HG03457 (cell line): ENCODE measurements around the gene EBPL.
"Not testable (repeated sequence)": the region's sequence is repeated elsewhere in the genome, so short reads cannot be mapped to it uniquely, and the experiment has no call there.

ENCODE experiments used
- ATAC-seq: cut with Tn5 transposase; IDR thresholded peaks from one replicate; pipeline ENCODE4 v1.9.1; 2021; ENCODE audit warnings: moderate number of reproducible peaks; ENCODE audit not compliant: unreplicated experiment

The EBPL gene

DNA sequence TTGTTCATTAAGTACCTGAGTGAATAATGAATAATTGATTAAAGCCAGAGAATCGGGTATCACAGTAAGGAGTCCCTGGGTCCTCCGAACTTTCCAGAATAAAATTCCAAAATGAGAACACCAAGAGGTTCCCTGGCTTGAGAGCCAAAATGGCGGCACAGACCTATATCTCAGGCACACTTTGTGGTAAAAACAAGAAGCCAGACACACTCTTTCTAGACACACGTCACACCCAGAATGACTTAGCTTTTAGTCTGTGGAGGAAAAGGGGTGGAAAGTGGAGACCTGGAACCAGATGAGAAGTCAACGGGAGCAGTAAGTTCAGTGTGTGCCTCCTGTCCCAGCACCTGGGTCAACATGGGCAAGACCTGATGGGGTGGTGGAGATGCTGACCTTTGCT, 54.6 kb downstream of the EBPL start:
- no peak for ATAC-seq

DNA sequence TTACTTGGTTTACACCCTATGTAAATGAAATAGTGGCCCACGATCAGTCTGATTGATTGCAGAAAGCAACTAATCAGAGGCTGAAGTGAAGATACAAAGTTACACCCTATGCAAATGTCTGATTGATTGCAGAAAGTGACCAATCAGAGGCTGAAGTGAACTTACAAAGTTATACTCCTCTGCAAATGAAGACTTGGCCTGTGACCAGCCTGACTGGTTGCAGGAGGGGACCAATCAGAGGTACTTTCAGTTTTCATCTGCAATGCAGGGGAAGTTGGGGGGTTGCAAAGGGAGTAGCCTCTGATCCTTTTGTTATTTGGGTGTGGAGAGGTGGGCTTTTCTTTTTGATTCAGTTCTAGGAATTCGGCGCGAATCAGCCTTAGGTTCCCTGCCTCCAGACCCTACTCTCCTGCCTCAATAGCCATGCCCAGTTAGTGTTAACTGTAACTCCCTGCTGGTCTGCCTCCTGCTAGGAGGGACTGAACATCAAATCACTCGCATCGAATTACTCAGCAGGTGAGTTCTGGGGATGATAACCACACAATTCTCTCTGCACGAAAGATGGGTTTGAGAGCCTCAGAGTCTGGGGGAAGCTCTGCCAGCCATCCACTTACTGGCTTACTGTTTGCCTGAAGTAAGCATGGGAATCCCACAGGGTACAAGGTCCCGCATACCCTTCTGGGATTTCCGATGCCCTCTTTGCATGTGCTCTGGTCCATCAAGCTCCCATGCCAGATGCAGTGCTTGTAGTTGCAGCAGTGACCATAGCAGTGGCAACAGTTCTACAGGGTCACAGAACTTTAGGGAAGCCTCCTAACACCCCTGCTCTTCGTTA, 55.5 kb downstream of the EBPL start:
- no peak for ATAC-seq

DNA sequence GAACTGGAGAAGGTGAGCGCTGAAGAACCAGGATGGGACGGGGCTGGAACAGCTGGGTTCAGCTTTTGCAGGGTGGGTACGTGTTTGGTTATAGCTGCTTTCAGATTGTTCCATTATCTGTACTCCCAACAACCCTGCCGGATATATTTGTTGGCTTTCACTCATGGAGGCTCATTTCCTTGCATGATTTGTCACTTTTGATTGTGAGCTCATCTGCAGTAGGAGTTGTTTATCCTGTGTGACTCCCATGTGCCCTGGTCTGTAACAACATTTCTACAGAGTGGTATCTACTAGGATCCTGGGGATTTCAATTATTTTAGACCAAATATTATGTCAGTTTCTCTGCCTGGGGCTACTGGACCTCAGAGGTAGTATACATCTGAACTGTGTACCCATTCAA, 57.6 kb downstream of the EBPL start:
- no peak for ATAC-seq

DNA sequence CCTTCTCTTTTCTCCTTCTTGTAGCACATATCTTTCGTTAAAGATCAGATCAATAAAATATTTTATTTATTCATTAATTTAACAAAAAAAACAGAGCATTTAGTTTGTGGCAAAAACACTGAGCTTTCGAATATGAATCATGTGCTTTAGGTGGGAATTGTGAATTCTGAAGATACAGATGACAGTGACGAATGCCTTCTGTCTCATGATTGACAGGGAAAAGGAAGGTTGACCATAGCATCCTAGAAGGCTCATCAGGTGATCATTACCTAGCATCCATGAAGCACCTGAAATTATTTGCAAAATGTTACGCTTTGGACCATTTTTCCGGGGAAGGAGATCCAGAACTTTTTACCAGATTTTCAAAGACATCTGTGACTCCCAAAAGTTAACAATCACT, 59.1 kb downstream of the EBPL start:
- no peak for ATAC-seq

DNA sequence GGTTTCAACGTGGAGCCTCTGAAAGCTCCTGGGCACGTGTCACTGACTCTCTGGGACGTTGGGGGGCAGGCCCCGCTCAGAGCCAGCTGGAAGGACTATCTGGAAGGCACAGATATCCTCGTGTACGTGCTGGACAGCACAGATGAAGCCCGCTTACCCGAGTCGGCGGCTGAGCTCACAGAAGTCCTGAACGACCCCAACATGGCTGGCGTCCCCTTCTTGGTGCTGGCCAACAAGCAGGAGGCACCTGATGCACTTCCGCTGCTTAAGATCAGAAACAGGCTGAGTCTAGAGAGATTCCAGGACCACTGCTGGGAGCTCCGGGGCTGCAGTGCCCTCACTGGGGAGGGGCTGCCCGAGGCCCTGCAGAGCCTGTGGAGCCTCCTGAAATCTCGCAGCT, 60.7 kb downstream of the EBPL start:
- ATAC-seq: no peak

DNA sequence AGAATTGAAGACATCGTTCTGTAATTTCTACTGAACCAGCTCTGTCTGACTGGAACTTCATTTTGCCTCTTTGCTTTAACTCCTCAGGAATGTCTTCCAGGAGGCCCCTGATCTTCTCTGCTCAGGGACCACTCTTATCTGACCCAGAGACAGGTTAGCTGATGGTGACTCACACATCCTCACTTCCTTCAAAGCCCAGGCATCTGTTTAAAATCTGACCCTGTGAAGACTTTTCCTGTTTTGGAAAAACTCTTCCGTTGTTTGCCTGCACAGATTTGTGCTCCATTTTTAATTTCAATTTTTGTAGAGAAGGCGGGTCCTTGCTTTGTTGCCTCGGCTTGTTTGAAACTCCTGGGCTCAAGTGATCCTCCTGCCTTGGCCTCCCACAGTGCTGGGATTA, 61.3 kb downstream of the EBPL start:
- no peak for ATAC-seq

DNA sequence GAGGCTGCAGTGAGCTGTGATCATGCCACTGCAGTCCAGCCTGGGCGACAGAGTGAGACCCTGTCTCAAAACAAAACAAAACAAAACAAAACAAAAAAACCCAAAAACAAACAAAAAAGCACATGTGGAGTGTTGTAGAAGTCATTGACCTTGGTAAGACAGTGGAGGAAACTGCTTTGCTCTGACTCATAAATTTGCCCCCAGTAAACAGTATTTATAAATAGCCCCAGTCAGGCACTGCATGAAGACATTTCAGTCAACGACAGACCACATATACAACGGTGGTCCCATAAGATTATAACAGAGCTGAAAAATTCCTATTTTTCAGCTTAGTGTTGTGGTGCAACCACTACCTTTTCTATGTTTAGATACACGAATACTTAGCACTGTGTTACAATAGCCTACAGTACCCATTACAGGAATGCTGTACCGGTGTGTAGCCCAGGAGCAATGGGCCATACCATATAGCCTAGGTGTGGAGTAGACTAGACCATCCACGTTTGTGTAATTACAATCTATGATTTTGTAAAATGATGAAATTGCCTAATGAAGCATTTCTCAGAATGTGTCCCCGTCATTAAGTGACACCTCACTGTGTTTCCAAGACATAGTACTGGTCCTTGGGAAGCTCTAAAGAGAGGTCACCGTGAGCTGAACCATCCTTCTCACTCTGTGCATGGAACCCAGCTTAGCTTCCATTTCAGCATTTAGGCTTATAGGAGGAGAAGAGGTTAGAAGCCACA, 61.9 kb downstream of the EBPL start:
- ATAC-seq: no peak

DNA sequence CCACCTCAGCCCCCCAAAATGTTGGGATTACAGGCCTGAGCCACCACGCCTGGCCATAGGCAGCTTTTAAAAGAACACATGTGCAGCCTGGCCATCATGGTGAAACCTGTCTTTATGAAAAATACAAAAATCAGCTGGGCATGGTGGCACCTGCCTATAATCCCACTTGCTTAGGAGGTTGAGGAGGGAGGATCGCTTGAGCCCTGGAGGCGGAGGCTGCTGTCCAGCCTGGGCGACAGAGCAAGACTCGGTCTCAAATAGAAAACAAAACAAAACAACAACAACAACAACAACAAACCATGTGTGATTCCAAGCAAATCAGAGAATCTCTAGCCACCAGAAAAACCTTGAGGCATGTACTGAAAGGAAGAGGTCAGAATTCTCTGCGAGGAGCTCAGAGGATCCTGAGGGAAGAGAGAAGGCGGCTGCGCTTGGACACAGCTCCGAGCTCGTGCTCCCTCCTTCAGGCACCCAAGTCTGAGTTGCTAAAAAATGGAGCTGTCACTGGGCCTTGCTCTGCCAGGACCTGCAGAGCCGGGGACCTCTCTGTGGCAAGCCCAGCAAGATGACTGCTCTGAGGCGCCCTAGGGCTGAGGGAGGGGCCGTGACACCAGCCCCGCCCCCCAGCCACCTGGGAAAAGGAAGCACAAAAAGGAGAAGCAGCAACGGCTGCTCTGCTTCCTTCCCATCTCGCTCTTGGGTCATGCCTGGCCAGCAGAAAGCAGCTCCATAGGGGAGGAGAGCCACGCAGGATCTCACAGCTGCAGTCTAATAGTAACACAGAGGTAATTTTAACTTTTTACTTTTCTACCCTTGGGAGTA, 63.2 kb downstream of the EBPL start, which contains the start of gene ARL11:
Gene ARL11 (plus strand): TSS at position 677 of the 822 bp plus-strand sequence. CDS start 1,941 bp downstream, outside the sequence.
- peak; percentile 89 for ATAC-seq

DNA sequence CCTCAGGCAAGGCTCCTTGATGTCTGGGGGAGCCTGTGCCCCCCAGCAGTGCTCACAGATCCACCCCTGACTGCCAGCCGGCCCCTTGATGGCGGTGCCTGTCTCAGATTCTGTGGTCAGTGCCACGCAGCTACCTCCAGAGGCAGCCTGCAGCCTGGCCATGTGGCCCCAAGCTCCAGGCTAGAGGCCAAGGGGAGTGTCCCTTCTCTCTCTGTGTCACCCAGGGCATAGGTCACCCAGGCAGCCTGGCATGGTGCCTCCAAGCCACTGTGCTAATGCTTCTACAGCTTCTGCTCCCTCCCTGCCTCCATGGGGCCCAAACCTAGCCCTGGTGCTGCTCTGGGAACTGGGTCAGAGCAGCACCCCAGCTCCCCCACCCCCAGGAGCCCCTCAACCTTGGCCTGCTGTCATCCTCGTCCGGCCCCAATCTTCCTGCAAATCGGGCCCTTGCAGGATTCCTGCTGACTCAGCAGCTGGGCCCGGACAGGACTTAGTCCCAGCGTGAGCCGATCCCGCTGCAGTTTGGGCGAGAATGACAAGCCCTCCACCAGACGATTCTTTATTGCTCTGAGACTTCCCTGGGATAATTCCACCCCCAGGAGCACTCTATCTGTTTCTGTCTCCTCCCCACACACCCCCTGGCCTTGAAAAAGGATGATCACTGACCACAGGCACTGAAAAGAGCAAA, 65.8 kb downstream of the EBPL start:
- no peak for ATAC-seq

DNA sequence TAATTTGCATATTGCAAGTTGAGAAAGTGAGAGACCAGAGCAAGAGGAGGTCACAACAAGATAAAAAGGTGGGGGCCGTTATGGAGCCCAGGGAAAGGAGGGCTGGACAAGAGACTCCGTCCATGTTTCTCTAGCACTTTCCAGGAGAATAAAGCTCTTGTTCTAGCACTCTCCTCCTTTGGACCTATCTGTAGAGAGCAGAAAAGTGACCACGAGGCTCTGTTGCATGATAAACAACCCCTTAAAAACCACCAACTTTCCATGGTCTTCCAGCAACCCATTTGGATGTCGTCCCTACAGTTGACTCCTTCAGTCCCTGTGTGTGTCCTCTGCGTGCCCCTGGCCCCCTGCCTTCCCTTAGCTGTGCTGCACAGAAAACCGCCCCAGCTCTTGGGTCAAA, 67.1 kb downstream of the EBPL start:
- ATAC-seq: no peak

DNA sequence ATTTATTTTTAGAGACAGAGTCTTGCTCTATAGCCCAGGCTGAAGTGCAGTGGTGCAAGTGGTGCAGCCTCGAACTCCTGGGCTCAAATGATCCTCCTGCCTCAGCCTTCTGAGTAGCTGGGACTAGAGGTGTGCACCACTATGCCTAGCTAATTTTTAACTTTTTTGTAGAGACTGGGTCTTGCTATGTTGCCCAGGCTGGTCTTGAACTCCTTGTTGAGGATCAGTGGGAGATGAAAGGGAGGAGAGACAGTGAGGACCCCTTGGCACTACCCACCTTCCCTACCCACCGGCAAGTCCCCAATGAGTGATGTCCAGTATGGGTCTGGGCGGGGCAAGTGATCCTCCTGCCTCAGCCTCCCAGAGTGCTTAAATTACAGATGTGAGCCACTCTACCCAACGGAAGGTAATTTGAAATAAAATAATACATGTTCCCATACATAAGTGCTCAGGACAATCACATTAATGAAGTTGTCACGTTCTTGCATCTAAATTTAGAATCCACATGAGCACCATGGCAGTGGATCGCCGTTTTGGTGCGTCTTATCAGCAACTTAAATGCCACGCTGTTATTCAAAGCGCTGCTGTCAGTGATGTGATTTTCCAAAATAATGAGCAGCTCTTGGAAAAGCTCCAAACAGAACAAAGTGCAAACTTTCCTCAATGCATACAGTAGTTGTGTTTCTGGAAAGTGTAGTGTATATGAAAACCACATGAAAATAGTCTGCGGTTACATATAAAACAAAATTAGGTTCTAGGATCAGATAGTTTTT, 68.9 kb downstream of the EBPL start:
- ATAC-seq: no peak

DNA sequence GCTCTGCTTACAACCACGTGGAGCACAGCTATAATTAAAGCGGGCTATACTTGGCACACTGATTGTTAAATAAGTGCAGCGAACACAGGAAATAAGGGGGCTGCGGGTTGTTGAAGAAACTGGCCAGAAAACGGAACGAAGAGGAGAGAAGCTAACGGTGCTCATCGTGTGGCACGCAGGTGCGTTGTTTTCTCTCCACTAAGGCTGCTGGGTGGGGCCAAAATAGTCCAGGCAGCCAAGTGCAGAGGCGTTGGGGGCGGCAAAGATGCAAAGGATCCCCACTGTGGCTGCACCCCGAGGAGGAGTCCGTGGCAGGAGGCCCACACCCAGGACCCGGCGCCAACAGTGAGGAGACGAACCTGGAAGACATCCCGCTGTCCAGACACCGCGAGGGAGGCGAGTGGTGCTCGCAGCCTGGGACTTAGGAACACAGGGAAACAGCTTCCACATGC, 71.1 kb downstream of the EBPL start:
- no peak for ATAC-seq

DNA sequence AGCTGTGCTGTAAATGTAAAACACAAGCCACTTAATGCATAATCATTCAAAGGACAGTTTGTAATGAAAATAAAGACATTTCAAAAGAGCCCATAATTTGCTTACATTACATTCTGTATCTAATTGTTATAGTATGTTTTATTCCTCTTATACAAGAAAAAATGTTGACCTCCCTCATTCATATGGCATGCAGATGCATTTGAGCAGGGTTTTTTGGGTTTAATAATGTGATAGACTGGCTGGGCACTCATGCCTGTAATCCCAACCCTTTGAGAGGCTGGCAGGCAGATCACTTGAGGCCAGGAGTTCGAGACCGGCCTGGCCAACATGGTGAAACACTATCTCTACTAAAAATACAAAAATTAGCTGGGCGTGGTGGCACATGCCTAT, 74.6 kb downstream of the EBPL start:
- no peak for ATAC-seq

DNA sequence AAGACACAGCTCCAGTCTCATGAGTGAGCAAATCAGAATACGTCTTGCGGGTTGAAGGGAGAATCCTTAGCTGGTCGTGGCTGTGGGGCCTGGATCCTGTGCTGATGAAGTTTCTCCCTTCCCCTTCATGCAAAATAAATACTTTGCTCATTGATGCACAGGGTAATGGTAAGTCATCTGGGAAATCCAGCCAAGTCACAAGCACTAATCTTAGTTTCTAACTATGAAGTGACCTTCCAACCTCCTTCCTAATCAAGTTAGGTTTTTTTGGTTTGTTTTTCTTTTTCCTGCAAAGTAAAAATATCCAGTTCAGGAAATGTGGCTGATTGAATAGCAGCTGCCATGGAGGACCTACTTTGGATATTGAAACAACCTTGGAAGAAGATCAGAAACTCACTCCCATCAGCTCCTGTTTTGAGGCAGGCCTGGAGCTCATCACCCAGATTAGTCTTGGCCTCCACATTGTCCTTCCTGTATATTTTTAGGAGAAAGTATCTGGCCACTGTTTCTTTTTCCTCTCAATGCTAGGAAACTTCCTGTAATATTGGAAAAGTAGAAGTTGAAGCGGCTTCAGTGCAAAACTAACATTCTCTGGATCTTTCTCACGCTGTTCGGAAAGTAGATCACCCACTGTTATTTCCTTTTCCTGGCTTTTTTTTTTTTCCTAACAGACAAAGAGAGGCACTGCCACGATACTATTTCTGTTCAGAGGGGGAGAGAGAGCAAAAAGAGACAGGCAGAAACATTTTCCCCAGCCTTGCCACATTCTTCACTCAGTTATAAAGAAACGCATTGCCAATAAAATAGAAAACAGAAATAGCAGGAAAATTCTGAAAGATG, 75.2 kb downstream of the EBPL start:
- ATAC-seq: no peak

DNA sequence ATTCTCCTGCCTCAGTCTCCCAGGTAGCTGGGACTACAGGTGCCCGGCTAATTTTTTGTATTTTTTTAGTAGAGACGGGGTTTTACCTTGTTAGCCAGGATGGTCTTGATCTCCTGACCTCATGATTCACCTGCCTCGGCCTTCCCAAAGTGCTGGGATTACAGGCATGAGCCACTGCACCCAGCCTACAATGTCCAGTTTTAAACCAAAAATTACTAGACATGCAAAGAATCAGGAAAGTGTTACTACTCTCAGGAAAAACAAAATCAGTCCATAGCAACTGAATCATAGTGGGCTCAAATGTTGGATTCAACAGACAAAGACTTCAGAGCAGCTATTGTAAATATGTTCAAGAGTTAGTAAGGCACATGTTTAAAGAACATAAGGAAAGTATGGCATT, 79.2 kb downstream of the EBPL start:
- not testable (repeated sequence) for ATAC-seq
